VCaP (cell line): ENCODE measurements around the gene AKAP7.

Experiments used
- H3K27ac ChIP-seq: fragments of 450-650 bp; 2 replicates; pipeline ENCODE4 v1.5.1; 2017
- TF ChIP-seq, protein P1 (sequence below): fragments of 450-650 bp; conservative IDR thresholded peaks from 2 replicates; pipeline ENCODE4 v1.5.1; 2017; ENCODE audit warnings: mild to moderate bottlenecking, moderate library complexity

AKAP7 gene

DNA sequence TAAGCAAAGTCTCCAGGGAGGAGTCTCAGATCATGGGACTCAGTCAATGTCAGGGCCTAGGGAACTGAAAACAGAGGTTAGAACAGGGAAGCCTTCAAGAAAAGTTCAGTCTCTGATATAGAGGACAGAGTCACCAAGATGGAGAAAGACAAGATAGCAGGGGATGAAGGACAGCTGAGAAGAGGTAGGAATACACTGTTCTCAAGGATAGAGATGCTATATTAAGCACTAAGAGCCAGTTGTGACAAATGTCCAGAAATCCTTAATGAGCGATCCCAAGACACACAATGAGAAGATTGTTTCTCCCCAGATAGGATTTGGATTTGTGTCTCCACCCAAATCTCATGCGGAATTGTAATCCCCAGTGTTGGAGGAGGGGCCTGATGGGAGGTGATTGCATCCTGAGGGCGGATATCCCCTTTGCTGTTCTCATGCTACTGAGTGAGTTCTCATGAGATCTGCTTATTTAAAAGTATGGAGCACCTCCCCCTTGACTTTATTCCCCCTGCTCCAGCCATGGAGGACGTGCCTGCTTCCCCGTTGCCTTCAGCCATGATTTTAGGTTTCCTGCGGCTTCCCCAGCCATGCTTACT, 168.2 kb downstream of the AKAP7 start:
- TF ChIP-seq, protein P1, sequence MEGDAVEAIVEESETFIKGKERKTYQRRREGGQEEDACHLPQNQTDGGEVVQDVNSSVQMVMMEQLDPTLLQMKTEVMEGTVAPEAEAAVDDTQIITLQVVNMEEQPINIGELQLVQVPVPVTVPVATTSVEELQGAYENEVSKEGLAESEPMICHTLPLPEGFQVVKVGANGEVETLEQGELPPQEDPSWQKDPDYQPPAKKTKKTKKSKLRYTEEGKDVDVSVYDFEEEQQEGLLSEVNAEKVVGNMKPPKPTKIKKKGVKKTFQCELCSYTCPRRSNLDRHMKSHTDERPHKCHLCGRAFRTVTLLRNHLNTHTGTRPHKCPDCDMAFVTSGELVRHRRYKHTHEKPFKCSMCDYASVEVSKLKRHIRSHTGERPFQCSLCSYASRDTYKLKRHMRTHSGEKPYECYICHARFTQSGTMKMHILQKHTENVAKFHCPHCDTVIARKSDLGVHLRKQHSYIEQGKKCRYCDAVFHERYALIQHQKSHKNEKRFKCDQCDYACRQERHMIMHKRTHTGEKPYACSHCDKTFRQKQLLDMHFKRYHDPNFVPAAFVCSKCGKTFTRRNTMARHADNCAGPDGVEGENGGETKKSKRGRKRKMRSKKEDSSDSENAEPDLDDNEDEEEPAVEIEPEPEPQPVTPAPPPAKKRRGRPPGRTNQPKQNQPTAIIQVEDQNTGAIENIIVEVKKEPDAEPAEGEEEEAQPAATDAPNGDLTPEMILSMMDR = no peak
- no peak overlapping the region for H3K27ac ChIP-seq

DNA sequence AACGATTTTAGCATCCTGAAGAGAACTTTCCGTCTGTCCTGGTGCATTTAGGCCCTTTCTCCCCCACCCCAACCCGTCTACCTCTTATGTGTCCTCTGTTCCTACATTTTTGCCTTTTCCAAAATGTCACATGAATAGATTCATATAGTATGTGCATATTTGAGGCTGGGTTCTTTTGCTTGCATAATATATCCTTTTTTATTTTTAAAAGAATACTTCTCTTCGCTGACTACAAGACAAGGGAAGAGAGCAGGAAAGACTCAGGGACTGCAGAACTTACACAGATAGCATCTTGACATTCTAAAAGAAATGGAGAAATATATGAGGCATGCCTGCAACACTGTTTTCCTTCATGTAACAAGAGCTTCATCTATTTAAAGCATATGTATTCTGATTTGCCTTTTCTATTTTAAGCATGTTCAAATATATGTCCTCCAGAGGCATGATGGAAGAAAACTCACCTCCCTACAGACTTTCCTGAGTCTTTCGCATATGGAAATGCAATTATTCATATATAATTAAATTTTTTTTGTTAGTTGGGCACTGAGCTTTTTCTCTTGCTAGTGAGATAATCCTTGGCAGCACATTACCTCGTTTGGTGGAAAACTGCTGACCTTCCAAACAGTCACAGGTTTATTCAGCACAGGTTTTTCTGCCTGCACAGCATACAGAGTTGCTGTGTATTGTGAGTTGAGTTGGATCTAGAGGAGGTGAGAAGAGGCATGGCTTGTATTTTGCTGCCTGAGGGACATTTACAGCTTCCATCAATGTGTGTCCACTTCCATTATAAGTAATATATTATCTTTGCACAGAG, 170.0 kb downstream of the AKAP7 start:
- H3K27ac ChIP-seq = no peak overlapping the region
- TF ChIP-seq, protein P1 = no peak

GRCh38 chr6:131309437-131309836, 174.2 kb downstream of the AKAP7 start:
- TF ChIP-seq, protein P1 = no peak

DNA sequence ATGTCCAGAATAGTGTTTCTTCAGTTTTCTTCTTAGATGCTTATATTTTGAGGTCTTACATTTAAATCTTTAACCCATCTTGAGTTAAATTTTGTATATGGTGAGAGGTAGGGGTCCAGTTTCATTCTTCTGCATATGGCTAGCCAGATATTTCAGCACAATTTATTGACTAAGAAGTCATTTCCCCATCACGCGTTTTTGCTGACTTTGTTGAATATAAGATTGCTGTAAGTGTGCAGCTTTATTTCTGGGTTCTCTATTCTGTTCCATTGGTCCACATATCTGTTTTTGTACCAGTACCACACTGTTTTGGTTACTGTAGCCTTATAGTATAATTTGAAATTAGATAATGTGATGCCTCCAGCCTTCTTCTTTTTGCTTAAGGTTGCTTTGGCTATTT, 179.6 kb downstream of the AKAP7 start:
- TF ChIP-seq, protein P1 = no peak
- no peak overlapping the region for H3K27ac ChIP-seq

More at GRCh38 chr6:131309437-131309836, 174.2 kb downstream of the AKAP7 start:
- H3K27ac ChIP-seq = no peak overlapping the region

- TF ChIP-seq, protein P1 = no peak
- H3K27ac ChIP-seq = no peak overlapping the region
Observed at GRCh38 chr6:131316654-131317053, 181.4 kb downstream of the AKAP7 start.

- H3K27ac ChIP-seq = no peak overlapping the region
- TF ChIP-seq, protein P1 = no peak
Observed at GRCh38 chr6:131317516-131317915, 182.2 kb downstream of the AKAP7 start.

- H3K27ac ChIP-seq = no peak overlapping the region
- TF ChIP-seq, protein P1 = no peak
Observed at GRCh38 chr6:131321589-131321988, 186.3 kb downstream of the AKAP7 start.
